MCF 10A (cell line): ENCODE data around the gene RNF11. TPM values are rescaled to one million over a fixed set of nuclear protein-coding genes. Genes with fewer than 3 reads are reported as not detected.
A peak's percentile ranks its signal among the peaks of the same experiment; 100 is the strongest.

Experiments
- BruUV-seq: library from RNA; stranded (reverse); fragments of 400-500 nt; replicated peaks from 2 replicates; lab custom pipeline; 2021; lab: Mats Ljungman, UMichigan
- CTCF ChIA-PET: fragments of 300-600 bp; sonication (Branson Sonifier 250); formaldehyde crosslinking; extraction: SDS; loops from one replicate; lab custom pipeline; 2021; ENCODE audit warnings: antibody characterized with exemption, inconsistent platforms; lab: Yijun Ruan, JAX
- POLR2A ChIA-PET: fragments of 300-600, 350-650 bp; sonication (Branson Sonifier 250); formaldehyde crosslinking; extraction: SDS; loops from one replicate; lab custom pipeline; 2020; ENCODE audit warnings: antibody characterized with exemption, inconsistent platforms; lab: Yijun Ruan, JAX
- DNase-seq: peaks from one replicate; pipeline ENCODE4 v3.0.0-alpha.2; 2018; ENCODE audit not compliant: unreplicated experiment
- H3K27ac Mint-ChIP-seq: one replicate; pipeline ENCODE4 v1.8.0; 2022; ENCODE audit warnings: mild to moderate bottlenecking, low read depth, mixed read lengths; ENCODE audit not compliant: unreplicated experiment
- H3K27me3 Mint-ChIP-seq: one replicate; pipeline ENCODE4 v1.8.0; 2022; ENCODE audit warnings: mixed read lengths; ENCODE audit not compliant: insufficient read depth, unreplicated experiment
- H3K36me3 Mint-ChIP-seq: one replicate; pipeline ENCODE4 v1.8.0; 2022; ENCODE audit warnings: mild to moderate bottlenecking, moderate library complexity, mixed read lengths; ENCODE audit not compliant: insufficient read depth, unreplicated experiment
- H3K4me1 Mint-ChIP-seq: one replicate; pipeline ENCODE4 v1.8.0; 2022; ENCODE audit warnings: mixed read lengths; ENCODE audit not compliant: insufficient read depth, unreplicated experiment
- H3K4me3 Mint-ChIP-seq: one replicate; pipeline ENCODE4 v1.8.0; 2022; ENCODE audit warnings: mild to moderate bottlenecking, moderate library complexity, mixed read lengths; ENCODE audit not compliant: unreplicated experiment
- H3K9me3 Mint-ChIP-seq: one replicate; pipeline ENCODE4 v1.8.0; 2022; ENCODE audit warnings: mixed read lengths; ENCODE audit not compliant: unreplicated experiment
- CTCF ChIP-seq: fragments of 200-600 bp; IDR thresholded peaks from one replicate; pipeline ENCODE4 v1.8.0; 2022; ENCODE audit warnings: antibody characterized with exemption, mild to moderate bottlenecking; ENCODE audit not compliant: unreplicated experiment
- intact Hi-C: fragments of 100-400 bp; cut with micrococcal nuclease; formaldehyde crosslinking; loops from 2 replicates; pipeline ENCODE4 v1.14.1; 2022
- total RNA-seq: library from RNA; stranded (reverse); gene quantifications from 2 replicates; pipeline ENCODE4 v1.2.3, GENCODE V29; 2022

Gene RNF11
- total RNA-seq, 1 experiment from 2014 or later = 73.1 TPM

DNA sequence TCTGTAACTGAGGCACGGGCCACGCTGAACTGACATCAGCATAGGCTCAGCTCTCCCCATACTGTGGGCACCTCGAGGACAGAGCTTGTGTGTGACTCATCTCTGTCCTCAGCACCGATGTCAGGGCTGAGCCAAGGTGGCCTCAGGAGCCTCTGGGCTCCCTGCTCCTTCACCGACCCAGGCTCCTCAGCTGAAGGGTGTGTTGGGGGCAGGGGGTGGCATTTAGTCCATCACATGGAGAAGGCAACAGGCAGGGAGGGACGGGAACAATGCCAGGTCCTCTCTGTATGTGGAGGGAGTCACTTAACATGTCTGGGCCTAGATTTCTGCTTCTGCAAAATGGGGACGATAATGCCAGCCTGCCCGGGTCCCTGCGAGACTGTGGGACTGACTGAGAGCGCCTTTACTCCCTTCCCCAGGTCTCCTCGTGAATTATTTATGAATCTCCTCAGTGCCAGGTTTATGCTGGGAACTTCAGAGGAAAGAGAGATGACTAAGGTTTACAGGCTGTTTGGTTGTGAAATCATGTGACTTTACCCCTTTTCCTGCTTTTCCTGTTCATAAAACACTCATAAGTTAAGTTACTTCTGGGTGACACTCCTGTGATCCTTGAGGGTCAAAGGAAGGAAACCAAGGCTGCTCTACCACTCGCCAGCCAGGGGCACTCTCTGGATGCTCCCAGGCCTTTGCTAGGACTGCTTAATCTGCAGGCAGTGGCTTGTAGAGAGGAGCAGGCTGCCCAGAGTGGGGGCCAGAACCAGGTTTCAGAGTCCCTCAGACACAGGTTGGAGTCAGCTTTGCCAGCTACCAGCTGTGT, 78.1 kb downstream of the RNF11 start:
- no TSS peak for BruUV-seq
- TF ChIP-seq CTCF = no peak
- H3K9me3 Mint-ChIP-seq = no peaks in the 10 kb centered on the region
- no peaks in the 10 kb centered on the region for H3K36me3 Mint-ChIP-seq
- H3K4me1 Mint-ChIP-seq = peaks cover 17% of the 10 kb centered on the region
- no peak overlapping the region for H3K4me3 Mint-ChIP-seq
- CTCF ChIA-PET = interaction anchor here (1.0 to 3.1 kb wide), 3 partner anchors 18 to 121 kb away, joined by 3 to 22 read pairs (median 3); no protein-coding TSS in a partner anchor
- no peaks in the 10 kb centered on the region for H3K27me3 Mint-ChIP-seq
- POLR2A ChIA-PET = interaction anchor here (1.5 kb wide), 1 partner anchor 17 kb away, joined by 5 read pairs; no protein-coding TSS in a partner anchor
- intact Hi-C loops = no loop called here
- peak overlapping the region; percentile 85 for H3K27ac Mint-ChIP-seq
- peak; percentile 77 for DNase-seq

DNA sequence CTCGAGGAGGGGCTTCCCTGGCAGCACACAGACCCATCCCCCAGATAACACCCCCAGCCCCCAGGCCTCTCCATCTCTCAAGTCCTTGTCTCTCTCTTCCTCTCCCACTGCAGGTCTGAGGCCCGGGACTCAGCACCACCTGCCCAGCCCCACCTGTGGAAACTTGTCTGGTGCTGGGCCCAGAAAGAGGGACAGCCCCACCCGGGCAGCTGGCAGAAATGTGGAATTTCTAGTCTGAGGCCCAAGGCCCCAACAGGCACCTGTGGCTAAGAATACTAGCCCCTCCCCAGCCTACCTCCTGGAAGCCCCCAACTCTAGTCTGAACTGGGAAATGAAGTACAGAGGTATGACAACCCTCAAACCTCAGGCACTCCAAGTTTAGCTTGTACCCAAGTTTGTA, 78.9 kb downstream of the RNF11 start:
- ChIA-PET POLR2A (interaction anchor here (0.8 to 1.5 kb wide), 2 partner anchors 16 to 59 kb away, joined by 5 read pairs; no protein-coding TSS in a partner anchor), CTCF (interaction anchor here (1.0 to 1.5 kb wide), 3 partner anchors 18 to 123 kb away, joined by 3 to 4 read pairs (median 3); no protein-coding TSS in a partner anchor)
- H3K36me3 Mint-ChIP-seq = no peaks in the 10 kb centered on the region
- H3K4me3 Mint-ChIP-seq = no peak overlapping the region
- no peaks in the 10 kb centered on the region for H3K27me3 Mint-ChIP-seq
- DNase-seq = no peak
- peak overlapping the region; percentile 85 for H3K27ac Mint-ChIP-seq
- BruUV-seq = no TSS peak
- peaks cover 17% of the 10 kb centered on the region for H3K4me1 Mint-ChIP-seq
- TF ChIP-seq CTCF = no peak
- intact Hi-C loops = no loop called here
- no peaks in the 10 kb centered on the region for H3K9me3 Mint-ChIP-seq

DNA sequence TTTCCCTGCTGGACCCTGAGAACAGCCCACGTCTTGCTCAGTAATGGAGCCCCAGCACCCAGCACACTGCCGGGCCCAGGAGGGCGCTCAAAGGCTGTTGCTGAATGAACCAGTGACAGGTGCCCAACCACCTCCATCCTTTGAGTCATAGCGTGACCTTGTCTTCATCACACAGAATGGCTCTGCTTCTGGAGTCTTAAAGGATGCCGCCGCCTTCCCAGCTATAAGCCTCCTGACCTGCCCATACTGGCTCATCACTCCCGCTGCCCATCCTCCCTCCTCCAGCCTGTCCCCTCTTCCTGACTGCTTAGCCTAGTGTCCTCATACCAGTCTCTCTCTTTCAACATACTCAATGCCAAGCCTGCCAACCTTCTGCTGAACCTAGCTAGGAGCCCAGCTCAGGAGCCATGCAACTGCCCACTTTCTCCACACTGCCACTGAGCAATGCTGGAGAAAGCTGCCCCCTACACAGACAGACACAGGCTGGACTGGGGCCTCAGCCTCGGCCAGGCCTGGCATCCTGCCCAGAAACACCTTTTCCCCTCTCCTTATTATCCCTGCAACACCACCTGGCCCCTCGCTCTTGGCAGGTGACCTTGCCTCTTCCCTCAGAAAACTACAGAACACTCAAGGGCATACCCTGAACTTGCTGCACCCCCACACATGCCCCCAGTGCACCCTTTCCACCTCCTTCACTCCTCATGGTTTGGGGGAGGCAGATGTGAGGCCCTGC, 80.2 kb downstream of the RNF11 start:
- H3K27me3 Mint-ChIP-seq = no peaks in the 10 kb centered on the region
- no peak for DNase-seq
- peaks cover 17% of the 10 kb centered on the region for H3K4me1 Mint-ChIP-seq
- no peak for TF ChIP-seq CTCF
- H3K27ac Mint-ChIP-seq = no peak overlapping the region
- ChIA-PET POLR2A (no interaction called here), CTCF (interaction anchor here (1.1 to 1.5 kb wide), 2 partner anchors 19 to 124 kb away, joined by 3 to 4 read pairs; no protein-coding TSS in a partner anchor)
- H3K36me3 Mint-ChIP-seq = no peaks in the 10 kb centered on the region
- H3K9me3 Mint-ChIP-seq = no peaks in the 10 kb centered on the region
- intact Hi-C loops = no loop called here
- no peak overlapping the region for H3K4me3 Mint-ChIP-seq
- no TSS peak for BruUV-seq

DNA sequence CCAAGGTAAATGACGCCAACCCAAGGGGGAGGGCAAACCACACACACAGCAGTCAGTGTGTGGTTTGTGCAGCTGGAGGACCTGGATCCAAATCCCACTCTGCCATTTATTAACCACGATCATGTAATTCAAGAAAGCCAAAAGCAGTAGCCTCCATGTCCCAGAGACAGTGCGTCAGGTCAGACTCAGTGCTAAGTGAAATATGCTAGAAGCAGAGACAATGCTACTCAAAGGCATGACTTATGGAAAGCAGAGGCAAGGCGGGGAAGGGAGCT, 80.7 kb downstream of the RNF11 start:
- Mint-ChIP-seq H3K36me3 (no peaks in the 10 kb centered on the region), H3K4me3 (no peak overlapping the region), H3K27me3 (no peaks in the 10 kb centered on the region), H3K4me1 (peaks cover 17% of the 10 kb centered on the region), H3K9me3 (no peaks in the 10 kb centered on the region), H3K27ac (no peak overlapping the region)
- intact Hi-C loops = no loop called here
- ChIA-PET CTCF (no interaction called here), POLR2A (no interaction called here)
- no peak for DNase-seq
- no TSS peak for BruUV-seq
- TF ChIP-seq CTCF = no peak
